ENCODE data around the gene DNAJB11.
"Not testable (repeated sequence)": the region's sequence is repeated elsewhere in the genome, so short reads cannot be mapped to it uniquely, and the experiment has no call there.

DNAJB11 gene

DNA sequence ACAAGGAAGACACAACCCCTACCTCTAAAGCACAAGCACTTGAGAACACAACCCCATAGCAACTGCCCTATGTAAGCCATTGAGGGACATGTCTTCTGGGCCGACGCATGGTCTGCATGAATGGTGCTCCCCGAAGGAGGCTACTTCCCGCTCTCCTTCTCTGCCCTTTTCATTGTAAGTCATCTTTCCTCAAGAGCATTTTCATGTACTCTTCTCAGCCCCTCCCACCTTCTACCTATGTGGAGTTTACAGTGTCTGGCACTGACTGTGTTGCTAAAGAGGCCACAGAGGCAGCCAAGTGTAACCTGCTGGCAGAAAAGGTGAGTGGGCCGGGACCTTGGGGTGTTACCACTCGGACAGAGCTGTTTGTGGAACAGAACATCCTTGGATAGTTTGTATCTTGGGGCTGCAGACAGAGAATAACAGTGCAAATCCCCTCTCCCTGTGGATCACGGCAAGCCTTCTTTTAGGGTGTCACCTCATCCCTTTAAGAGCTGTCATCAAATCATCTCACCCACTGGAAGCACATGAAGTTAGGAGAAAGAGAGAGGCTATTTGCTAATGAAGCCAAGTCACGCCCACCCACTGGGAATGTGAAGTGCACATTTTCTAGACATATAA, 47.9 kb downstream of the DNAJB11 start:
- no peak for DNase-seq (ENCODE audit: low read depth)

DNA sequence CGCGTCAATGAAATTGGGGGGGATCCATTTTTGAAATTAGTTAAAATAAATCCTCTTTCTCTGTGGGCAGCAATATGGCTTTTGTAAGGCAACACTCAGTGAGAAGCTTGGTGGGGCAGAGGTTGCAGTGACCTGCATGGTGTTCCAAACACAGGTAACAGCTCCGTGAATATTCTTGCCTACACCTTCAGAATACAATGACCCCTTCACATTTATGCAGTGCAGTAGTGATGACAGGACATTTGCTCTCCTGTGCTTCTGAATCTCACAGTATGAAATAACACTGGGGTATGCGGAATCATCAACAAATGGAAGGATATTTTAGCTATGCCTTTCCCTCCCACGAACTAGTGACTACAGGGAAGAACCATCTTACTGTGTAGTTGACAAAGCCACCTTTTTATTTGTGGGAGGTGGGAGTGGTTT, 49.3 kb downstream of the DNAJB11 start:
- DNase-seq (ENCODE audit: low read depth), result no peak

DNA sequence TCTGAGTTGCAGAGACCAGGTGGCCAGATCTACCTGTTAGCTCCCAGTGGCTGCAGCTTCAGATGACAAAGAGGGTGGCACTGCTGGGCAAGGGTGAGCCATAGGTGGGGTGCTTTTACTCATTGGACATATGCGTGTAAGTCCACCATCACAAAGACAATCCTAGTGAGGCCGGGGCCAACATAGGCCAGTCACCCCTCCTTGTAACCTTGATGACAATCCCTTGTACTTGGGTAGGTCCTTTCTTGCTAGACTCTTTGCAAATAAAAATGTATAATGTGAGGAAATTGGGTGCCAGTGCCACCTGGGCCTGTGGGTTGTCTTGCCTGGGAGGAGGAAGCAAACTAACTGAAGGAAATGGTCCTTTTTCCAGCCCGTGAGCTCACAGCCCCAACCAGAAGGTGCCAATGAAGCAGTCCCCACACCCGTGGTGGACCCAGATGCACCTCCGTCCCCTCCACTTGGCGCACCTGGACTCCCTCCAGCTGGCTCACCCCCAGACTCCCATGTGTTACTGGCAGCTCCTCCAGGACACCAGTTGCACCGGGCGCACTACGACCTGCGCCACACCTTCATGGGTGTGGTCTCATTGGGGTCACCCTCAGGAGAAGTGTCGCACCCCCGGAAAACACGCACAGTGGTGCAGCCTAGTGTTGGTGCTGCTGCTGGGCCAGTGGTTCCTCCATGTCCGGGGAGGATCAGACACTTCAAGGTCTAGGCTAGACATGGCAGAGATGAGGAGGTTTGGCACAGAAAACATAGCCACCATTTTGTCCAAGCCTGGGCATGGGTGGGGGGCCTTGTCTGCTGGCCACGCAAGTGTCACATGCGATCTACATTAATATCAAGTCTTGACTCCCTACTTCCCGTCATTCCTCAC, 49.9 kb downstream of the DNAJB11 start:
- no peak for DNase-seq (ENCODE audit: low read depth)

DNA sequence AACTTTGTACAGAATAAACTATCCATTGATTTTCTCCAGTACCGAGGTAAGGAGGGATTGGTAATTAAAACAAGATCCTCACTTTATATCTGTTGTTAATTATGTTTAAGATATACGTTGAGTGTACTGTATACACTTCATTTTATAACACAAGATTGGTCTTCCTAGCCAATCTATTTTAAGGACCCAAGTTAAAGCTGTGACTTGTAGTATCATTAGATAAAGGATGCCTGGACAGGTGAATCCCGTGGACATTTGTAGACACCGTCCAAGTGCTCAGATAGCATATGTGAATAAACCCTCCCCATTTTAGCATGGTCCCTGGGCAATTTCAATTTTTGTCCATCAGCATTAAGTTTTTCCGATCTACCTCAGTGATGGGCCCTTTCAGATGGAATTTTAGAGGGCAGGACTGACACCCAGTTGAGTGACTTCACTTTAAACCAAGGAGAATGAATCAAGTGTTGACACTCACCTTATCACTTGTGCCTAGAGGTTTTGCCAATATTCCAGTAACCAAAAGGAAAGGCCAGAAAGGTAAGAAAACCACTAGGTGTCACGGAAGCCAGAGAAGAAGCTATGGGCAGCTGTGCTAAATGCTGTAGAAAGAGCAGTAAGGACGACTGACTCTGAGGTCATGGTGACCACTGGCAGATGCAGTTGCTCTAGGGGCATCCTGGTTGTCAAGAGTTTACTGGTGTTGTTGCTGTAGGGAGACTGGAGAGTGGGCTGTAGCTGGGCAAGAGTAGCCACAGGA, 51.6 kb downstream of the DNAJB11 start:
- DNase-seq (ENCODE audit: low read depth), result no peak

DNA sequence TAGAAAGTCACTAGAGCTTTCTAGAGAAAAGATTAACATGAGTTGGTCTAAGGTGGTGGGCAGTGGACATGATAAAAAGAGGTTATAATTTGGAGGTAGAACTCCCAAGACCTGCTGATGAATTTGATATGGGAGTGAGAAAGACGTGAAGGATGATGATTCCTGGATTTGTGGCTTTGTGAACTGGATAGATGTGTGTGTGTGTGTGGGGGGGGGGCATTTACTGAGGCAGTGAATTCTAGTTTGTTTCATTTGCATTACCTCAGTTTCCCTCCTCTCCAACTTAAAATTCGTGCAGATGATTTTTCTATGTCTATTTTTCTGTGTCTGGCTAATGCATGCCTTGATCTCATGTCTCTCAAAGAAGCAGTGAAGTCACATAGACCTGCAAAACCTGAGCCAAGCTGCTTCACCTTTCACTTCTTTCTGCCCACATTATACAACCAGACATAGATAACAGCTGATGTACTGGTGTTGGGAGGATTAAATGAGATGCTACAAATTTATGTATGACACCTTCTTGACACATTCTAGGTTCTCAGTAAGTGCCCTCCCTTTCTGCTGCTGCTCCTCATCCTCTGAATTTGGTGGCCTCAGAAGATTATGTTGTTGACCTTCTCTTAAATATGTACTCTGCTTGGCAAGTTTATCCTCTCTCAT, 52.3 kb downstream of the DNAJB11 start:
- DNase-seq (ENCODE audit: low read depth), result no peak

DNA sequence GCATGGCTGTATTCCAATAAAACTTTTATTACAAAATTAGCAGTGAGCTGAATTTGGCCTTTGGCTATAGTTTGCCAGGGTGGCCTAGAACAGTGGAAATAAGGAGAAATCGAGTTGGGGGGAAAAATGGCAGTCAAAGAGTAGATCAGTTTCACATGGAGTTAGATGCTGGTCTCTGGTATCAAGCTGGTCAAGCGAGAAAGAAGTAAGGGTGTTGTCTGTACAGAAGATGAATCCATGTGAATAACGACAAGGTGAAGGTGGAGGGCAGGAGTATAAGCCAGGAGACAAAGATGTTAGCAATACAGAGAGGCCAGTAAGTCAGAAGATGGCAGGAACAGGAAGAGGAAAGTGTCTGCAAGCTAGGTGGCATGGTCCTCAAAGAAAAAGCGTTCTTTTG, 54.1 kb downstream of the DNAJB11 start:
- no peak for DNase-seq (ENCODE audit: low read depth)

DNA sequence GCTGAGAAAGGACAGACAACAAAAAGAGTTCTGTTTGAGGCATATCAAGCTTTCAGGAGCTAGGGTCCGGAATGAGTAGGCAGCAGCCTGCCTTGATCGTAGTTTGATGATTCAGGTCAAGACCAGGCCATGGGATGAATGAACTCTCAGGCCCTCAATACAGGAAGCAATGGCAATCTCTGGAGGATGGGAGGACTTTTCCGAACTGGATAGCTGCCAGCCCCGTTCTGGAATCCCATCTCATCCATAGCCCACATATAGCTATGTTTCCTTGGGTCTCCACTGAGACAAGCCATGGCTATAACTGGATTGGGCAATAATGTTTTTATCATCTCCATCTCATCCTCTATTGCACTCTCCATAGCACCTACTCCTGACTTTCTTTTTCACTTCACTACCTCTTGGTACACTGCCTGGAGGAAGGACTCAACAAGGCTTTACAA, 55.1 kb downstream of the DNAJB11 start:
- DNase-seq (ENCODE audit: low read depth), result no peak

DNA sequence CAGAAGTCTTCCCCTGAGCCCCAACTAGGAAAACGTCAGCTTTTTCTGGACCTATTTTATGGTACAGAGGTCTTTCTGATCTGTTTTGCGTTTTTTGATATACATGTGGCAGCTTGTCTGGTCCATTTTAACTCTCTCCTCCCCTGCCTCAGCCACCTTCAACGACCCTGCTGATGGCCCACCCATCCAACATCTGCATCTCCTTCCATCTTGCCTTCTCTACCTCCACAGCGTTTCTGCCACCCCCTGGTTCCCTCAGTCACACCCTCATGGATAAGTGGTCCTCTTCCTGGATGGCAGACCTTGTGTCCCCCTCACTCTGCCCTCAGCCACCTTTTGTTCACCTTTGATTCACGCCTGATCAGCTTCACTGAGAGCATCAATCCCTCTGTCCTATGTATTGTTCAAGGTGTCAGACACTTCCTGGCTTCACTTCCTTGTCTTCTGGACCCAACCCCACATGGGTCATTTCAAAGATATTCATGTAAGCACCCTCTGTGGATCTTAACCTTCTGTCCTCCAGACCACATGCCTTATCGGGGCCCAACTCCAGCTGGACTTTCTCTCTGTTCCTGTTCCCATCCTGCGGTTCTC, 55.8 kb downstream of the DNAJB11 start:
- DNase-seq (ENCODE audit: low read depth), result no peak

DNA sequence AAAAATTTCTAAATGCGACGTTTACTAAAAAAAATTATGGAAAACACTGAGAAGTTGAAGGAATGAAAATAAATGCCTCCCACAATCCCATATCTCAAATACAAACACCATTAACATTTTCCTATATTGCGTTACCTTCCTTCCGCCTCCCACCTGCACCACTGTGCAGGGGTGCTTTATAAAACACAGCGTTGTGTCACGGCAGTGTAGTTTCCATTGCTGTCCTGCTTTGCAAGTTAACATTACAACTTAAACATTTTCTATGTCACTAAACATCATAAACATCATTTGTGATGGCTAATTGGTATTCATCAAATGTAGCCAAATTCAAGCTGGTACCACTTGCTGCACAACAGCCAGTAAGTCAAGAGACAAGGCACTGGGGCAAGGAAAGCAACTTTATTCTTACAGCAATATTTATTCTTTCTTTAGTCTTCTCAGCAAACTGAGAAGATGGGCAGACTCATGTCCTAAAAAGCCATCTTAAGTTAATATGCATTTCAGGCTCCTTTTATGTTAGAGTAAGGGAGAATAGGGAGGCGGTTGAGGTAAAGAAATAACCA, 57.4 kb downstream of the DNAJB11 start:
- no peak for DNase-seq (ENCODE audit: low read depth)

DNA sequence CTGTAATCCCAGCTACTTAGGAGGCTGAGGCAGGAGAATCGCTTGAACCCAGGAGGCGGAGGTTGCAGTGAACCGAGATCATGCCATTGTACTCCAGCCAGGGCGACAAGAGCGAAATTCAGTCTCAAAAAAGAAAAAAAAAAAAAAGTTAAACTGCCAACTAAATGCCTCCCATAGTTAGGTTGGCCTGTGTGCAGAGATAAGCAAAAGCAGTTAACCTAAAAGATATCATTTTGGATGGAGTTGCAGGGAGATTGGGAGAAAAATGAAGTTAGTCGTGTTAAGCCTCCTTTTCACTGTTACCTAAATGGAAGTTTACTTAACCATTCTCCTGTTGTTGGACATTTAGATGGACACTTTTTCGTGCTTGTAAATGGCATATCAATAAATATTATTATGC, 58.2 kb downstream of the DNAJB11 start:
- DNase-seq (ENCODE audit: low read depth), result no peak

DNA sequence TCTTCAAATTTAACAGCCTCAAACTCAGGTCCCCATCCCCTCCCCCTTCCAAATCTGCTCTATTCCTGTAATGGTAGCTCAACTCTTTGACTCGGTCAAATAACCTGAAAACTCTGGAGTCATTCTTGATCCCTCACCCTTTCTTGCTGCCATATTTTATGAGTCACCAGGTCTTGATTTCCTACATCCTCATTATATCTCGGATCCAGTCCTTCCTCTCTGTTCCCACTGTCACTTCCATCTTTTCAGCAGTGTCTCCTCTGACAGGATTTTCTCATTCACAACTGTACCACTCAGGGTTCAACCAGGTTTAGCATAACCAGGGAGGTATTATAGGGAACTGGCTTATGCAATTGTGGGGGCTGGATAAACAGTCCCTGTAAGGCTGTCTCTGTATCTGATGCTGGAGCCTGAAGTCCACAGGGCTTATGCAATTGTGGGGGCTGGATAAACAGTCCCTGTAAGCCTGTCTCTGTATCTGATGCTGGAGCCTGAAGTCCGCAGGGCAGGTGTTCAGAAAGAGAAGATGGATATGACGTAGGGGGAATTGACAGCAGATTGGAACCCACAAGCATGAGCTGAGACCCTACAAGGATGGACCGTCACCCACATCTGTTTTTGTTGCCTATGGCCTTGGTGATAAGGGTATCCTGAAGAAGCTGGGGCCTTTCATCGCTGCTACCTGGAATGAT, 60.6 kb downstream of the DNAJB11 start:
- DNase-seq (ENCODE audit: low read depth), result no peak

DNA sequence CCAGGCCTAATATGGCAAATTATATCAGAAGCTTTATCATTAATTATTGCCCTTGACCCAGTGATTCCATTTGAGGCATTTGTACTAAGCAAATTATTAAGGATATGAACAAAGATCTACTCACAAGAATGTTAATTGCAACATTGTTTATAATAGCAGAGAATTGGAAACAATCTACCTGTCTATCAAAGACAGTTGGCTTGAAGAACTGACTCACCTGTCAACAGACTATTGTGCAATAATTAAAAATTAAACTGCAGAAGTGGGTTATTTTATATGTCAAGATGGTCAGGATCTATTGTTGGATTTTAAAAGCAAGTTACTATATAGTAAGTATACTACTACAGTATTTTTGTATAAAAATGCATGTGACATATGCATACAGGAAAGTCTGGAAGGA, 63.0 kb downstream of the DNAJB11 start:
- DNase-seq (ENCODE audit: low read depth), result no peak

DNA sequence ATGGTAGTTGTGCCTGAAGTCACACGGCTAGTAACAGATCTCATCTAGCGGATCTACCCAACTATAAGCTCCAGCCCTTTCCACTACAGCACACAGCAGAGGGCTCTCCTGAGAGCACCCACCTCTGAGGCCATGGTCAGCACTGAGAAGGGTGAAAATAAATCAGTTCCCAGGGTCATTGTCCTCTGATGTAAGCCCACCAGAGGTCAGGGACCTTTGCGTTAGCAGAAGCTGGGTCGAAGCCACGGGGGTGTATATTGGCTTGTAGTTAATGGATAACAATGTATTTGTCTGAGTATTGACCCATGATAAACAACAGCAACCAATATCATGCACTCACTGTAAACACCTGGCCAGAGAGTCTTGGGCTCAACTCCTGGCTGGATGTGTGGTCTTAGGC, 63.7 kb downstream of the DNAJB11 start:
- DNase-seq (ENCODE audit: low read depth), result not testable (repeated sequence)

Measured in iris pigment epithelial cell (primary cell).